Measurements from ENCODE around the gene SIPA1L3.

- TF ChIP-seq, protein P1, sequence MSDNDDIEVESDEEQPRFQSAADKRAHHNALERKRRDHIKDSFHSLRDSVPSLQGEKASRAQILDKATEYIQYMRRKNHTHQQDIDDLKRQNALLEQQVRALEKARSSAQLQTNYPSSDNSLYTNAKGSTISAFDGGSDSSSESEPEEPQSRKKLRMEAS (IDR thresholded peaks at IDR 0.05; ENCODE audit: low read depth, low read length), result no peak
- TF ChIP-seq, protein P2, sequence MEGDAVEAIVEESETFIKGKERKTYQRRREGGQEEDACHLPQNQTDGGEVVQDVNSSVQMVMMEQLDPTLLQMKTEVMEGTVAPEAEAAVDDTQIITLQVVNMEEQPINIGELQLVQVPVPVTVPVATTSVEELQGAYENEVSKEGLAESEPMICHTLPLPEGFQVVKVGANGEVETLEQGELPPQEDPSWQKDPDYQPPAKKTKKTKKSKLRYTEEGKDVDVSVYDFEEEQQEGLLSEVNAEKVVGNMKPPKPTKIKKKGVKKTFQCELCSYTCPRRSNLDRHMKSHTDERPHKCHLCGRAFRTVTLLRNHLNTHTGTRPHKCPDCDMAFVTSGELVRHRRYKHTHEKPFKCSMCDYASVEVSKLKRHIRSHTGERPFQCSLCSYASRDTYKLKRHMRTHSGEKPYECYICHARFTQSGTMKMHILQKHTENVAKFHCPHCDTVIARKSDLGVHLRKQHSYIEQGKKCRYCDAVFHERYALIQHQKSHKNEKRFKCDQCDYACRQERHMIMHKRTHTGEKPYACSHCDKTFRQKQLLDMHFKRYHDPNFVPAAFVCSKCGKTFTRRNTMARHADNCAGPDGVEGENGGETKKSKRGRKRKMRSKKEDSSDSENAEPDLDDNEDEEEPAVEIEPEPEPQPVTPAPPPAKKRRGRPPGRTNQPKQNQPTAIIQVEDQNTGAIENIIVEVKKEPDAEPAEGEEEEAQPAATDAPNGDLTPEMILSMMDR (IDR thresholded peaks at IDR 0.05; ENCODE audit: low read depth, low read length), result no peak
Measured at GRCh38 chr19:38114651-38115050, 207.6 kb downstream of the SIPA1L3 start.

Measured in NB4 (cell line).